Lower lobe of right lung (tissue), 2 donors: ENCODE measurements around the gene NCOA6. TPM values are rescaled to one million over a fixed set of nuclear protein-coding genes. Genes with fewer than 3 reads are reported as not detected.

ENCODE experiments used
- ATAC-seq, 2 donors: fragments of 200-7000 bp; cut with Tn5 transposase; one replicate each; pipeline ENCODE4 v1.9.1; 2020 to 2022; ENCODE audit warnings: mild to moderate bottlenecking in 2 of 2, moderate library complexity in 2 of 2
- DNase-seq: peaks from one replicate; pipeline ENCODE4 v3.0.0-alpha.2; 2020
- H3K27ac ChIP-seq: fragments of 200-600 bp; one replicate; pipeline ENCODE4 v1.8.0; 2022
- H3K27me3 ChIP-seq: fragments of 200-600 bp; one replicate; pipeline ENCODE4 v1.8.0; 2022; ENCODE audit warnings: low read depth
- H3K36me3 ChIP-seq: fragments of 200-600 bp; one replicate; pipeline ENCODE4 v1.8.0; 2022; ENCODE audit warnings: mild to moderate bottlenecking
- H3K4me1 ChIP-seq: fragments of 200-600 bp; one replicate; pipeline ENCODE4 v1.8.0; 2022
- H3K4me3 ChIP-seq: fragments of 200-600 bp; one replicate; pipeline ENCODE4 v1.8.0; 2022; ENCODE audit warnings: mild to moderate bottlenecking
- H3K9me3 ChIP-seq: fragments of 200-600 bp; one replicate; pipeline ENCODE4 v1.8.0; 2022
- CTCF ChIP-seq: fragments of 200-600 bp; IDR thresholded peaks from one replicate; pipeline ENCODE4 v1.8.0; 2022; ENCODE audit warnings: antibody characterized with exemption, mild to moderate bottlenecking
- intact Hi-C: fragments of 100-400 bp; cut with DNase I; formaldehyde crosslinking; loops from one replicate; pipeline ENCODE4 v1.11.0; 2022
- total RNA-seq: library from RNA; stranded (reverse); fragmentation: NEBNext Ultra II Directional; extraction: Animal tissue kit (Norgen Biotek cat#: 25700); gene quantifications from one replicate; pipeline ENCODE4 v1.2.1, GENCODE V29; 2021
- donor health status: DM: no; HTN: yes; CAD: no; lungs with severe emphysema.

NCOA6 gene
- total RNA-seq, 1 donor from 2014 or later, result 27.1 TPM

DNA sequence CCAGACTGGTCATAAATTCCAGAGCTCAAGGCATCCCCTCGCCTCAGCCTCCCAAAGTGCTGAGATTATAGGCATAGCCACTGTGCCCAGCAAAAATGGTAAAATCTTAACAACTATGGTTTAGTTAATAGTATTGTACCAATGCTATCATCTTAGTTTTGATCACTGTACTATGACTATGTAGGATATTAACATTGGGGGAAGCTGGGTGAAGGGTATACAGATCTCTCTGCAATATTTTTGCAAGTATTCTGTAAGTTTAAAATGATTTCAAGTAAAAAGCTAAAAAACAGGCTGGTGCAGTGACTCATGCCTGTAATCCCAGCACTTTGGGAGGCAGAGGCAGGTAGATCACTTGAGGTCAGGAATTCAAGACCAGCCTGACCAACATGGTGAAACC is 156.4 kb downstream of the NCOA6 start:
- ATAC-seq, result no peak

More for the DNA sequence above, 156.4 kb downstream of the NCOA6 start:
- intact Hi-C loops, result no loop called here
- Histone ChIP-seq H3K4me1 (no peaks in the 10 kb centered on the region), H3K27ac (no peak overlapping the region), H3K36me3 (no peaks in the 10 kb centered on the region), H3K4me3 (no peak overlapping the region), H3K9me3 (no peaks in the 10 kb centered on the region), H3K27me3 (no peaks in the 10 kb centered on the region)
- no peak for TF ChIP-seq CTCF
- no peak for DNase-seq

Other genes starting within 250 kb of the NCOA6 start
- 13.8 TPM for gene PIGU, start 148.6 kb downstream of the NCOA6 start, total RNA-seq
- 13.6 TPM for gene TP53INP2, start 121.3 kb downstream of the NCOA6 start, total RNA-seq
- 24.0 TPM for gene GGT7, start 47.2 kb upstream of the NCOA6 start, total RNA-seq
- 131 TPM for gene ACSS2, start 51.0 kb upstream of the NCOA6 start, total RNA-seq
- 28.8 TPM for gene GSS, start 130.2 kb upstream of the NCOA6 start, total RNA-seq
- gene MYH7B, start 130.2 kb upstream of the NCOA6 start, total RNA-seq, result 0.56 TPM